Panc1 (cell line): ENCODE measurements around the gene ARHGEF7. TPM values are rescaled to one million over a fixed set of nuclear protein-coding genes. Genes with fewer than 3 reads are reported as not detected.

Experiments
- ATAC-seq: fragments of 200-7000 bp; cut with Tn5 transposase; 2 replicates; pipeline ENCODE4 v1.9.1; 2020; ENCODE audit warnings: mild to moderate bottlenecking, moderate library complexity
- BruUV-seq: library from RNA; stranded (reverse); fragments of 400-500 nt; replicated peaks from 2 replicates; lab custom pipeline; 2021; lab: Mats Ljungman, UMichigan
- CTCF ChIA-PET: fragments of 300-600 bp; sonication (Branson Sonifier 250); formaldehyde crosslinking; loops from one replicate; lab custom pipeline; 2022; ENCODE audit warnings: antibody characterized with exemption; lab: Charles Lee
- POLR2A ChIA-PET: fragments of 300-600 bp; sonication (Branson Sonifier 250); formaldehyde crosslinking; loops from one replicate; lab custom pipeline; 2022; ENCODE audit warnings: antibody characterized with exemption; lab: Charles Lee
- DNase-seq: peaks from one replicate; pipeline ENCODE4 v3.0.0-alpha.2; 2010; ENCODE audit warnings: low read depth, low spot score
- H3K27ac ChIP-seq: 2 replicates; pipeline ENCODE4 v1.5.1; 2011; ENCODE audit warnings: mild to moderate bottlenecking, low read length, inconsistent platforms
- H3K27me3 ChIP-seq: fragments of 200-500 bp; sonication (Bioruptor generic); 2 replicates; pipeline ENCODE4 v1.6.0; 2014; ENCODE audit warnings: low read length, inconsistent platforms; ENCODE audit not compliant: control insufficient read depth, insufficient read depth
- H3K36me3 ChIP-seq: fragments of 200-500 bp; sonication (Bioruptor generic); 2 replicates; pipeline ENCODE4 v1.5.1; 2014; ENCODE audit warnings: inconsistent platforms, mild to moderate bottlenecking, low read length, moderate library complexity; ENCODE audit not compliant: control insufficient read depth, insufficient read depth
- H3K4me1 ChIP-seq: 2 replicates; pipeline ENCODE4 v1.5.1; 2011; ENCODE audit warnings: inconsistent platforms, mild to moderate bottlenecking, low read length, moderate library complexity; ENCODE audit not compliant: control insufficient read depth, insufficient read depth
- H3K4me3 ChIP-seq, 2 experiments: 2 replicates each; pipeline ENCODE4 v1.5.1; 2011 to 2012; ENCODE audit warnings: low read depth in 2 of 2, low read length in 2 of 2, mild to moderate bottlenecking in 2 of 2, inconsistent platforms in 1 of 2, moderate library complexity in 1 of 2
- H3K9me3 ChIP-seq: fragments of 200-500 bp; sonication (Bioruptor generic); 2 replicates; pipeline ENCODE4 v1.5.1; 2014; ENCODE audit warnings: low read depth, mild to moderate bottlenecking, inconsistent platforms, low read length, moderate library complexity; ENCODE audit not compliant: control insufficient read depth, insufficient read depth
- CTCF ChIP-seq: fragments of 450-650 bp; IDR thresholded peaks from 2 replicates; pipeline ENCODE4 v1.5.1; 2017; ENCODE audit warnings: mild to moderate bottlenecking
- POLR2AphosphoS5 ChIP-seq: IDR thresholded peaks from 2 replicates; pipeline ENCODE4 v1.6.1; 2012; ENCODE audit warnings: mild to moderate bottlenecking, low read depth, low read length, moderate library complexity
- REST ChIP-seq, 2 experiments: IDR thresholded peaks; 2 replicates each; pipeline ENCODE4 v1.6.1; 2011 to 2012; ENCODE audit warnings: low read depth in 2 of 2, control low read depth in 1 of 2, low read length in 1 of 2, mild to moderate bottlenecking in 1 of 2, moderate library complexity in 1 of 2; ENCODE audit not compliant: insufficient read depth in 1 of 2
- SIN3A ChIP-seq: IDR thresholded peaks from 2 replicates; pipeline ENCODE4 v1.6.1; 2012; ENCODE audit warnings: low read depth, mild to moderate bottlenecking, low read length, moderate library complexity, borderline replicate concordance; ENCODE audit not compliant: insufficient read depth
- TCF7L2 ChIP-seq: IDR thresholded peaks from 2 replicates; pipeline ENCODE4 v1.6.1; 2011; ENCODE audit warnings: mild to moderate bottlenecking, low read depth, low read length, inconsistent platforms
- in situ Hi-C: cut with HindIII; loops from 2 replicates; pipeline ENCODE4 v1.10.0; 2016; ENCODE audit warnings: low sequenced_read_pairs, low pct_unique_long_range_greater_than_20kb
- intact Hi-C: fragments of 100-400 bp; cut with micrococcal nuclease; formaldehyde crosslinking; loops from one replicate; pipeline ENCODE4 v1.10.0; 2022; ENCODE audit not compliant: unreplicated experiment
- total RNA-seq: library from RNA; stranded (reverse); gene quantifications from one replicate; pipeline ENCODE4 v1.2.1, GENCODE V29; 2021; ENCODE audit not compliant: unreplicated experiment

ARHGEF7 gene
- total RNA-seq, 1 experiment from 2014 or later, result 36.4 TPM

DNA sequence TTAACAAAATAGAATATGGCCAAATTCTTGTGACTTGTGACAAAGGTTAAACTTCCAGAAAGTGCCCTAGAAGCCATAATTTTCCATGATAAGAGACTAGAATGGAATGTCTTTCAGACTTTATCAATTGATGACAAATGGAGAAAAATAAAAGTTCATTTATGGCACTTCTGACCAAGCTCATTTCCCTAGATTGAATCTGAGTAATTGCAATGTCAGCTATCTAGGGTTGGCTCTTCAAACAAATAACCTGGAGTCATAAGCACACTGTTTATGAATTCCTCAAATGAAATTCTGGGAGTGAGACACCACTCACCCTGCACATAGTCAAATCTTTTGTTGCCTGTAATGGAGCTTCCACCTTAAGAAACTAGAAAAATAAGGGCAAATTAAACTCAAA, 11.4 kb downstream of the ARHGEF7 start:
- no peaks in the 10 kb centered on the region for H3K36me3 ChIP-seq
- in situ Hi-C loops, result no loop called here
- H3K4me1 ChIP-seq, result no peaks in the 10 kb centered on the region
- TF ChIP-seq SIN3A (no peak), REST (IDR thresholded peaks at IDR 0.05; ENCODE audit: insufficient read depth in 1 of 2, low read depth in 2 of 2, low read length in 1 of 2) (no peak), POLR2AphosphoS5 (no peak), CTCF (no peak), TCF7L2 (no peak)
- no TSS peak for BruUV-seq
- no peak overlapping the region for H3K4me3 ChIP-seq
- intact Hi-C loops, result no loop called here
- CTCF ChIA-PET, result no interaction called here
- ATAC-seq, result no peak
- H3K27ac ChIP-seq, result no peak overlapping the region
- POLR2A ChIA-PET, result no interaction called here
- DNase-seq, result no peak
- no peaks in the 10 kb centered on the region; the same call in 1 of the 2 replicates for H3K27me3 ChIP-seq
- H3K9me3 ChIP-seq, result no peaks in the 10 kb centered on the region

DNA sequence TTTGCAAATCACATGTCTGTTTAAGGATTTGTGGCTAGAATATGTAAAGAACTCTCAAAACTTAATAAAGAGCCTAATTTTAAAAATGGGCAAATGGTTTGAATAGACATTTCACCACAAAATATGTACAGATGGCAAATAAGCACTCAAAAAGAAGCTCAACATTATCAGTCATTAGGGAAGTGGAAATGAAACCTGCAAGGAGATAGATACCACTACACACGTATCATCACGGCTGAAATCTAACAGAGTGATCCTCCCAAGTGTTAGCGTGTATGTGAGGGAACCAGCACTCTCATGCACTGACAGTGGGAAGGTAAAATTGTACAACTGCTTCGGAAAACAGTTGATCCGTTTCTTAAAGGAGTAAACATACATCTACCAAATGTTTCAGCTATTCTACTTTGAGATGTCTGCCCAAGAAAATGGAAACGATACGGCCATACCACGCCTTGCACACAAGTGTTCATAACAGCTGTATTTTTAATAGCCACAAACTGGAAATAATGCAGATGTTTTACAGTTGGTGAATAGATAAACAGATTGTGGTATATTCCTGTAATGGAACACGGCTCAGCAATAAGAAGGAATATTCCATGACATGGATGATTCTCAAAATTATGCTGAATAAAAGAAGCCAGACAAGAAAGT, 14.5 kb downstream of the ARHGEF7 start:
- Histone ChIP-seq H3K9me3 (no peaks in the 10 kb centered on the region), H3K4me3 (no peak overlapping the region), H3K4me1 (no peaks in the 10 kb centered on the region), H3K36me3 (no peaks in the 10 kb centered on the region), H3K27ac (no peak overlapping the region), H3K27me3 (no peaks in the 10 kb centered on the region; the same call in 1 of the 2 replicates)
- ChIA-PET CTCF (interaction anchor here (0.6 kb wide), 1 partner anchor 97 kb away, joined by 9 read pairs; no protein-coding TSS in a partner anchor), POLR2A (no interaction called here)
- BruUV-seq, result no TSS peak
- TF ChIP-seq CTCF, result no peak
- TF ChIP-seq POLR2AphosphoS5, result no peak
- TF ChIP-seq TCF7L2, result no peak
- no peak for TF ChIP-seq SIN3A
- no peak for TF ChIP-seq REST (IDR thresholded peaks at IDR 0.05; ENCODE audit: insufficient read depth in 1 of 2, low read depth in 2 of 2, low read length in 1 of 2)
- in situ Hi-C loops, result no loop called here
- intact Hi-C loops, result no loop called here
- DNase-seq, result no peak
- no peak for ATAC-seq
